ENCODE measurements around the gene CAPRIN2. TPM values are rescaled to one million over a fixed set of nuclear protein-coding genes. Genes with fewer than 3 reads are reported as not detected.

The CAPRIN2 gene
- polyA plus RNA-seq, 1 experiment, result 7.8 TPM

GRCh38 chr12:30679241-30679640, 75.5 kb downstream of the CAPRIN2 start:
- Histone ChIP-seq H3K36me3 (ENCODE audit: control insufficient read depth, insufficient read depth, low read length) (peaks cover 2% of the 10 kb centered on the region; the same call in 1 of the 2 replicates), H3K4me3 (ENCODE audit: low read depth, low read length) (no peak overlapping the region), H3K27me3 (ENCODE audit: control insufficient read depth, insufficient read depth, low read length) (no peaks in the 10 kb centered on the region)
- CTCF ChIA-PET, result interaction anchor here (1.2 kb wide), 1 partner anchor 11 kb away, joined by 3 read pairs; no protein-coding TSS in a partner anchor
- POLR2A ChIA-PET, result no interaction called here
- DNase-seq (ENCODE audit: low read depth), result no peak
- no peak for TF ChIP-seq CTCF (IDR thresholded peaks at IDR 0.05; ENCODE audit: insufficient read depth, low read depth, low read length)

- no peak overlapping the region for H3K4me3 ChIP-seq (ENCODE audit: low read depth, low read length)
- ChIA-PET POLR2A (no interaction called here), CTCF (no interaction called here)
- peaks cover 2% of the 10 kb centered on the region; the same call in 1 of the 2 replicates for H3K36me3 ChIP-seq (ENCODE audit: control insufficient read depth, insufficient read depth, low read length)
- H3K27me3 ChIP-seq (ENCODE audit: control insufficient read depth, insufficient read depth, low read length), result no peaks in the 10 kb centered on the region
- DNase-seq (ENCODE audit: low read depth), result no peak
- no peak for TF ChIP-seq CTCF (IDR thresholded peaks at IDR 0.05; ENCODE audit: insufficient read depth, low read depth, low read length)
Measured at GRCh38 chr12:30678221-30678620, 76.5 kb downstream of the CAPRIN2 start.

GRCh38 chr12:30661210-30661609, 93.5 kb downstream of the CAPRIN2 start:
- CTCF ChIA-PET, result no interaction called here
- Histone ChIP-seq H3K36me3 (ENCODE audit: control insufficient read depth, insufficient read depth, low read length) (peaks cover 2% of the 10 kb centered on the region; the same call in 1 of the 2 replicates), H3K27me3 (ENCODE audit: control insufficient read depth, insufficient read depth, low read length) (no peaks in the 10 kb centered on the region), H3K4me3 (ENCODE audit: low read depth, low read length) (no peak overlapping the region)
- POLR2A ChIA-PET, result no interaction called here
- TF ChIP-seq CTCF (IDR thresholded peaks at IDR 0.05; ENCODE audit: insufficient read depth, low read depth, low read length), result no peak
- DNase-seq (ENCODE audit: low read depth), result no peak

Other genes starting within 250 kb of the CAPRIN2 start
- 6.8 and 12.2 TPM in 2 replicates for gene IPO8, start 59.1 kb downstream of the CAPRIN2 start, polyA plus RNA-seq (2011; rRNA removed)
- gene TSPAN11, start 171.8 kb upstream of the CAPRIN2 start, polyA plus RNA-seq (2011; rRNA removed), result 0.44 and 0.64 TPM in 2 replicates